Suprapubic skin (tissue), 4 donors: ENCODE results near the gene FAM53C. TPM values are rescaled to one million over a fixed set of nuclear protein-coding genes. Genes with fewer than 3 reads are reported as not detected.

Experiments used
- DNase-seq, 2 donors: peaks; one replicate each; pipeline ENCODE4 v3.0.0-alpha.2; 2019; ENCODE audit warnings: low spot score in 2 of 2
- H3K27ac ChIP-seq: fragments of 200-600 bp; sonication (generic); one replicate; pipeline ENCODE4 v1.5.1; 2019
- H3K27me3 ChIP-seq: fragments of 200-600 bp; sonication (generic); one replicate; pipeline ENCODE4 v1.5.1; 2019
- H3K36me3 ChIP-seq: fragments of 200-600 bp; sonication (generic); one replicate; pipeline ENCODE4 v1.5.1; 2019
- H3K4me1 ChIP-seq: fragments of 200-600 bp; sonication (generic); one replicate; pipeline ENCODE4 v1.5.1; 2019
- H3K4me3 ChIP-seq: fragments of 200-600 bp; sonication (generic); one replicate; pipeline ENCODE4 v1.5.1; 2019; ENCODE audit warnings: mild to moderate bottlenecking
- H3K9me3 ChIP-seq: fragments of 200-600 bp; sonication (generic); one replicate; pipeline ENCODE4 v1.5.1; 2019
- EP300 ChIP-seq: sonication (generic); formaldehyde crosslinking; IDR thresholded peaks from one replicate; pipeline ENCODE4 v1.6.1; 2017; ENCODE audit warnings: antibody characterized with exemption
- POLR2A ChIP-seq, 2 donors: fragments of 450-650 bp; IDR thresholded peaks; one replicate each; pipeline ENCODE4 v1.6.1; 2017; ENCODE audit warnings: antibody characterized with exemption in 2 of 2, mild to moderate bottlenecking in 2 of 2, moderate library complexity in 2 of 2
- POLR2AphosphoS5 ChIP-seq, 3 donors: sonication (generic); formaldehyde crosslinking; IDR thresholded peaks; one replicate each; pipeline ENCODE4 v1.6.1; 2017; ENCODE audit warnings: antibody characterized with exemption in 3 of 3
- WGBS: methylation state at CpG from one replicate; pipeline ENCODE4 v1.1.5; 2018; 5-methylcytosine and 5-hydroxymethylcytosine counted together
- total RNA-seq, 4 donors: library from RNA; depleted of rRNA; stranded (reverse); fragments of >200 nt; gene quantifications; one replicate each; pipeline ENCODE4 v1.1.0, GENCODE V29; 2016
- TF ChIP-seq, protein P1 (sequence below), 2 donors: fragments of 200-600 bp in 1 of 2; fragments of 450-650 bp in 1 of 2; sonication (generic) in 1 of 2; IDR thresholded peaks; one replicate each; pipeline ENCODE4 v1.5.1; 2016 to 2019; ENCODE audit warnings: antibody characterized with exemption in 2 of 2, mild to moderate bottlenecking in 1 of 2, moderate library complexity in 1 of 2

The FAM53C gene
- total RNA-seq, 4 donors from 2014 or later, result 18.1 to 31.1 (median 22.4) TPM

DNA sequence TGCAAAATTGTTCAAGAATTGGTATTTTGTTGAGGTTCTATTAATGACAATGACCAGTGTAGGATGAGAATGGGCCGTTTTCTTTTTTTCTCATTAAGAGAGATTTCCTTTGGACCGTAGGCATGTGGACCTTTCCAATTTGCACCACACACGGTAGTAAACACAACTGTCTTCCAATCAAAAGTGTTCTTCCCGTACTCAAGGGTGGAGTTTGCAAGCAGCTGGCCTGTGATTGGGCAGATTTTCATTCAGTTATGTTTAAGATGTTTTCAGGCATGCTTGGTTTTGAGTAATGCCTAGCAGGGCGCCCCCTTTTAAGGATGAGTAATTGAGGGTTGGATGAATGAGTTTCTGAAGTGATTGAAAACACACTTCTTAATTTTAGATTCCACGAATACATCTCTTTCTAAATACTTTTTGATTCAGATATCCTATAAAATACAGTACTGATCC is 16.9 kb downstream of the FAM53C start:
- peak overlapping the region; percentile 3 for H3K27ac ChIP-seq
- H3K4me3 ChIP-seq, result peak overlapping the region; percentile 92
- no peak for DNase-seq
- 11% methylated on average over 6 of the region's 6 CpGs for WGBS
- H3K36me3 ChIP-seq, result no peaks in the 10 kb centered on the region
- no peaks in the 10 kb centered on the region for H3K27me3 ChIP-seq
- TF ChIP-seq EP300, result no peak
- TF ChIP-seq, protein P1, sequence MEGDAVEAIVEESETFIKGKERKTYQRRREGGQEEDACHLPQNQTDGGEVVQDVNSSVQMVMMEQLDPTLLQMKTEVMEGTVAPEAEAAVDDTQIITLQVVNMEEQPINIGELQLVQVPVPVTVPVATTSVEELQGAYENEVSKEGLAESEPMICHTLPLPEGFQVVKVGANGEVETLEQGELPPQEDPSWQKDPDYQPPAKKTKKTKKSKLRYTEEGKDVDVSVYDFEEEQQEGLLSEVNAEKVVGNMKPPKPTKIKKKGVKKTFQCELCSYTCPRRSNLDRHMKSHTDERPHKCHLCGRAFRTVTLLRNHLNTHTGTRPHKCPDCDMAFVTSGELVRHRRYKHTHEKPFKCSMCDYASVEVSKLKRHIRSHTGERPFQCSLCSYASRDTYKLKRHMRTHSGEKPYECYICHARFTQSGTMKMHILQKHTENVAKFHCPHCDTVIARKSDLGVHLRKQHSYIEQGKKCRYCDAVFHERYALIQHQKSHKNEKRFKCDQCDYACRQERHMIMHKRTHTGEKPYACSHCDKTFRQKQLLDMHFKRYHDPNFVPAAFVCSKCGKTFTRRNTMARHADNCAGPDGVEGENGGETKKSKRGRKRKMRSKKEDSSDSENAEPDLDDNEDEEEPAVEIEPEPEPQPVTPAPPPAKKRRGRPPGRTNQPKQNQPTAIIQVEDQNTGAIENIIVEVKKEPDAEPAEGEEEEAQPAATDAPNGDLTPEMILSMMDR (IDR thresholded peaks at IDR 0.05), result no peak
- no peak for TF ChIP-seq POLR2AphosphoS5 (IDR thresholded peaks at IDR 0.05)
- TF ChIP-seq POLR2A (IDR thresholded peaks at IDR 0.05), result no peak
- H3K4me1 ChIP-seq, result peaks cover 26% of the 10 kb centered on the region
- H3K9me3 ChIP-seq, result no peaks in the 10 kb centered on the region

DNA sequence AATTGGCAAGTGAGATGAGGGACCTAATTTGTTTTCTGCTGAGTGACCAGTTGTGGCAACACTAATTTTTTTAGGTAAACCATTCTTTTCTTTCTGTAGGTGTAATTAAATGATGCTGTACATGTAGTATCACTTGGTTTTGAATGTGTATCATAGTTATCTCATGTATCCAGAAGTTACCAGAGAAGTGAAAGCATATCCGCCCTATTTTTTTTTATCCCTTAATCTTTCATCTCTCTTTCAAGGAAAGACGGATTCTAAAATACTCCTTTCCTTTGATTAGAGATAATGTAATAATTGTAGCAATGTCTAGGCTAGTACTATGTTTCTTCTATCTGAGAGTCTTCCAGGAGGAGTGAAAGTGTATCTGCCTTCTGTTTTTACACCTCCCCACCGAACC is 21.6 kb downstream of the FAM53C start:
- no peak for DNase-seq
- 56% methylated on average over 3 of the region's 3 CpGs for WGBS
- no peak for TF ChIP-seq POLR2AphosphoS5 (IDR thresholded peaks at IDR 0.05)
- TF ChIP-seq EP300, result no peak
- TF ChIP-seq, protein P1 (IDR thresholded peaks at IDR 0.05), result no peak
- TF ChIP-seq POLR2A (IDR thresholded peaks at IDR 0.05), result no peak
- no peak overlapping the region for H3K4me3 ChIP-seq
- no peaks in the 10 kb centered on the region for H3K27me3 ChIP-seq
- H3K4me1 ChIP-seq, result peaks cover 18% of the 10 kb centered on the region
- H3K27ac ChIP-seq, result no peak overlapping the region
- H3K9me3 ChIP-seq, result no peaks in the 10 kb centered on the region
- H3K36me3 ChIP-seq, result no peaks in the 10 kb centered on the region

DNA sequence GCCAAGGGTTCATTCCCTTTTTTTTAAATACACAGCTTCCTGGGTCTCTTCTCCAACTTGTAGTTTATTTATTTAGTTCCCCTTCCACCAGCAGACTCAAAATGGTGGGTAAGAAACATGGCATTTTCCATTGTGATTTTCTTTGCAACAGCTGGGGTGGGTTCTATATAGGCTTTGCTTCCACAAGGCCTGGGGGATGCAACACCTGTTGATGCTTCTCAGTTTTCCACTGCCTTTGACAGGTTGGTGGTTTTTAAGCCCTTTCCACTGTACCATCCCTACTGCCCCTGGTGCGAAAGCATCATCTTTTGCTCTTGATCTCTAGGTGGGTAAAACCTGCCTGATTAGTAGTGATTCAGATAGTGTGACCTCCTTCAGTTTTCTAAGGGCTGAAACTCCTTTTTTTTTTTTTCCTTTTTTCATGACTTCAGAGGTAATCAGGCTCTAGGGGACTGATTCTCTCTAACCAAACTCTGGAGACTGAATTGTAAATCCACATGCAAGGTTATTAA is 22.9 kb downstream of the FAM53C start:
- Histone ChIP-seq H3K36me3 (no peaks in the 10 kb centered on the region), H3K9me3 (no peaks in the 10 kb centered on the region), H3K4me1 (peaks cover 5% of the 10 kb centered on the region), H3K27me3 (no peaks in the 10 kb centered on the region), H3K27ac (no peak overlapping the region), H3K4me3 (no peak overlapping the region)
- WGBS, result 100% methylated on average over 1 of the region's 1 CpG
- no peak for DNase-seq
- TF ChIP-seq EP300 (no peak), POLR2AphosphoS5 (IDR thresholded peaks at IDR 0.05) (no peak), POLR2A (IDR thresholded peaks at IDR 0.05) (no peak)
- TF ChIP-seq, protein P1 (IDR thresholded peaks at IDR 0.05), result no peak

DNA sequence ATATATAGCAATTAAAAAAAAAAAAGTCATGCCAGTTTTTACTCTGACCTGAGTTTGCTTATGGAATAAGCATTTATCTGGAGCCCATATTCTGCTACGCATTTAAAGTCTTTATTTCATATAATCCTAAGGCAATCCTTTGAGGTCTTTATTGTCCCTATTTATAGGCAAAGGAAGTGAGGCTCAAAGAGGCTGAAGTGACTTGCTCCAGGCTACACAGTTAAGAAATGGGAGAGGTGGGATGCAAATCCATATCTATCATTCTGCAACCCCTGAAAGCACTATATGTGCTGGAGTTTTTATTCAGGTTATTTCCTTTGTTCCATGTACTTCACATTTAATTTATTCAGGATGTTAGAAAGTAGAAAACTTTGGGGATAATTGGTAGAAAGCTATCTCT is 26.5 kb downstream of the FAM53C start:
- Histone ChIP-seq H3K27ac (no peak overlapping the region), H3K36me3 (no peaks in the 10 kb centered on the region), H3K4me1 (peaks cover 20% of the 10 kb centered on the region), H3K9me3 (no peaks in the 10 kb centered on the region), H3K27me3 (no peaks in the 10 kb centered on the region), H3K4me3 (no peak overlapping the region)
- DNase-seq, result no peak
- no peak for TF ChIP-seq POLR2AphosphoS5 (IDR thresholded peaks at IDR 0.05)
- TF ChIP-seq, protein P1 (IDR thresholded peaks at IDR 0.05), result no peak
- no peak for TF ChIP-seq EP300
- TF ChIP-seq POLR2A (IDR thresholded peaks at IDR 0.05), result no peak
- 89% methylated on average over 1 of the region's 1 CpG for WGBS

DNA sequence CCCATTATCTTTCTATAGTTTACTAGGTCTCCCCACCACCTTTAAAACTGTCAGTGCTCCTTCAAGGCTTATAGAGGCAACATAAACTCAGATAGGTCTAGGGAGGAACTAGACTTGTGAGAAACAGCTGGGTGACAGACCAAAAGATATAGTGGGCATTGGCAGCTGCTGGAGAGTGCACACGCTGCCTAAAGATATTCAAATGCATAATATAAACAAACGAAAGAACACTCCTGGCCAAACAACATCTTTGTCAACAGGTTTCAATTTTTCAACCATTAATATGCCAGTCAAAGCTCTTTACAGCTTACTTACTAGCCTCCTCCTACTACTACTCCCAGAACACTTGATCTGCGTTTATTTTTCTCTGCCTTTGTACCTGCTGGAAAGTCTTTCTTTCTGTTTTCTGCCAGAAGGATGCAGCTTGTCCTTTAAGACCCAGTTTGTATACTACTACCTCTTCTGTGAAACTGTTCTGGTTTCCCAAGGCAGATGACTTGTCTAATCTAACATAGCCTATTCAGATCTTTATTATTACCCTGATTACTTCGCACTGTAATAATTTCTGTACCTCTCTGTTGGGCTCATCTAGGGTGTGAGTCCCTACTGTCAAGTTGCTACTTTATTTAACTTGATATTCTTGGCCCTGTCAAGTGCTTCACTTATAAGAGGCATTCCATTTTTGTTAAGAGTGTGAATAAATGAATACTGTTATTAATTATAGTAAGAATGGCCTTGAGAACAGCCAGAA is 28.7 kb downstream of the FAM53C start:
- WGBS, result 60% methylated on average over 4 of the region's 4 CpGs
- peaks cover 28% of the 10 kb centered on the region for H3K4me1 ChIP-seq
- no peak overlapping the region for H3K4me3 ChIP-seq
- no peaks in the 10 kb centered on the region for H3K9me3 ChIP-seq
- DNase-seq, result no peak
- no peaks in the 10 kb centered on the region for H3K27me3 ChIP-seq
- TF ChIP-seq EP300 (no peak), POLR2AphosphoS5 (IDR thresholded peaks at IDR 0.05) (no peak), POLR2A (IDR thresholded peaks at IDR 0.05) (no peak)
- TF ChIP-seq, protein P1 (IDR thresholded peaks at IDR 0.05), result no peak
- no peak overlapping the region for H3K27ac ChIP-seq
- H3K36me3 ChIP-seq, result no peaks in the 10 kb centered on the region
